Mucosa of descending colon (tissue), 3 donors: ENCODE measurements around the gene GATA6. TPM values are rescaled to one million over a fixed set of nuclear protein-coding genes. Genes with fewer than 3 reads are reported as not detected.

Source experiments
- ATAC-seq: fragments of 200-7000 bp; cut with Tn5 transposase; one replicate; pipeline ENCODE4 v1.9.1; 2020; ENCODE audit warnings: mild to moderate bottlenecking, moderate library complexity
- DNase-seq, 3 donors: peaks; one replicate each; pipeline ENCODE4 v3.0.0-alpha.2; 2020
- H3K36me3 ChIP-seq: fragments of 200-600 bp; one replicate; pipeline ENCODE4 v1.8.0; 2021; ENCODE audit warnings: low read depth, mild to moderate bottlenecking
- H3K4me1 ChIP-seq: fragments of 200-600 bp; one replicate; pipeline ENCODE4 v1.8.0; 2021; ENCODE audit warnings: low read depth, mild to moderate bottlenecking
- H3K4me3 ChIP-seq: fragments of 200-600 bp; one replicate; pipeline ENCODE4 v1.8.0; 2021; ENCODE audit warnings: mild to moderate bottlenecking
- H3K9me3 ChIP-seq: fragments of 200-600 bp; one replicate; pipeline ENCODE4 v1.8.0; 2021; ENCODE audit warnings: mild to moderate bottlenecking
- intact Hi-C, 2 donors: fragments of 100-400 bp; cut with DNase I in 1 of 2; cut with micrococcal nuclease in 1 of 2; formaldehyde crosslinking; loops; one replicate each; pipeline versions ENCODE4 v1.11.0 to v1.11.1; 2022; cut with DNase I, micrococcal nuclease
- total RNA-seq, 3 donors: library from RNA; stranded (reverse); fragmentation: NEBNext Ultra II Directional in 2 of 3; extraction: Animal tissue kit (Norgen Biotek cat#: 25700) in 2 of 3; gene quantifications; one replicate each; pipeline versions ENCODE4 v1.2.1 to v1.2.4, GENCODE V29; 2021 to 2023
- TF ChIP-seq, protein P1 (sequence below): fragments of 200-600 bp; IDR thresholded peaks from one replicate; pipeline ENCODE4 v1.8.0; 2022; ENCODE audit warnings: antibody characterized with exemption, mild to moderate bottlenecking
- donor health status: DM: no; HTN: no; CAD: no; lungs with moderate emphysema.
- donor health status: DM: no; HTN: no; CAD: no.
- donor health status: DM: no; HTN: yes; CAD: no.

The GATA6 gene
- total RNA-seq, 3 donors from 2014 or later, result 21.9 to 58.8 (median 43.3) TPM

DNA sequence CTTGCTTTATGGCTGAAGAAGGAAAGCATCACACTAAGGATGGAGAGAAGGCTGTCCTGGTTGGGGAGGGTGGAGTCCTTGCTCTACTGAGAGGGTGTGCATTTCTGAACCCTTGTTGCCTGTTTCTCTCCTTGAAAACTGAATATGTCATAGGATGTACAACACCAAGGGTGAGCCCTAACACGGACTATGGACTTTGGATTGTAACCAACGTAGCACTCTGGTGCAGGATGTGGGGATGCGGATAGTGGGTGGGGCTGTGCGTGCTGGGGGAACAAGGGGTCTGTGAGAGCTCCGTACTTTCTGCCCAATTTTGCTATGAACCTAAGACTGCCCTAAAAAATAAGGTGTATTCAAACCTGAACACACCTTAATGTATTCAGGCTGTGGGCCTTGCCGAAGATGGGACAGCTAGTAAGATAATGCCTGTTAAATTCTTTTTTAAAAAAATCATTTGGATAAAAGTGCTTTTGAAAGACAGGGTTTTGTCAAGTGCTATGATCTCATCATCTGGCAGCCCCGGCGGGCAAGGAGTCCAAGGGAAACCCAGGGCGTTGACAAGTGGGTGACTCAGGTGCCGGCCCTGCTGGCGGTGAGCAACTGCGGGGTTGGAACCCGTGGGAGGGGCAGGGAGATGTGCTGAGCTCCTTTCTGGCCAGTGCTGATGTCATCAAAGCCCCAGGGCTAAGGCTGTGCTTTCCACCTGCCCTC, 54.0 kb downstream of the GATA6 start:
- no peaks in the 10 kb centered on the region for H3K36me3 ChIP-seq
- H3K9me3 ChIP-seq, result no peaks in the 10 kb centered on the region
- H3K4me3 ChIP-seq, result no peak overlapping the region
- ATAC-seq (peak; percentile 97), DNase-seq (peak; percentile 78 to 90 (median 85))
- peaks cover 14% of the 10 kb centered on the region for H3K4me1 ChIP-seq
- intact Hi-C loops, result no loop called here
- TF ChIP-seq, protein P1, sequence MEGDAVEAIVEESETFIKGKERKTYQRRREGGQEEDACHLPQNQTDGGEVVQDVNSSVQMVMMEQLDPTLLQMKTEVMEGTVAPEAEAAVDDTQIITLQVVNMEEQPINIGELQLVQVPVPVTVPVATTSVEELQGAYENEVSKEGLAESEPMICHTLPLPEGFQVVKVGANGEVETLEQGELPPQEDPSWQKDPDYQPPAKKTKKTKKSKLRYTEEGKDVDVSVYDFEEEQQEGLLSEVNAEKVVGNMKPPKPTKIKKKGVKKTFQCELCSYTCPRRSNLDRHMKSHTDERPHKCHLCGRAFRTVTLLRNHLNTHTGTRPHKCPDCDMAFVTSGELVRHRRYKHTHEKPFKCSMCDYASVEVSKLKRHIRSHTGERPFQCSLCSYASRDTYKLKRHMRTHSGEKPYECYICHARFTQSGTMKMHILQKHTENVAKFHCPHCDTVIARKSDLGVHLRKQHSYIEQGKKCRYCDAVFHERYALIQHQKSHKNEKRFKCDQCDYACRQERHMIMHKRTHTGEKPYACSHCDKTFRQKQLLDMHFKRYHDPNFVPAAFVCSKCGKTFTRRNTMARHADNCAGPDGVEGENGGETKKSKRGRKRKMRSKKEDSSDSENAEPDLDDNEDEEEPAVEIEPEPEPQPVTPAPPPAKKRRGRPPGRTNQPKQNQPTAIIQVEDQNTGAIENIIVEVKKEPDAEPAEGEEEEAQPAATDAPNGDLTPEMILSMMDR, result no peak

DNA sequence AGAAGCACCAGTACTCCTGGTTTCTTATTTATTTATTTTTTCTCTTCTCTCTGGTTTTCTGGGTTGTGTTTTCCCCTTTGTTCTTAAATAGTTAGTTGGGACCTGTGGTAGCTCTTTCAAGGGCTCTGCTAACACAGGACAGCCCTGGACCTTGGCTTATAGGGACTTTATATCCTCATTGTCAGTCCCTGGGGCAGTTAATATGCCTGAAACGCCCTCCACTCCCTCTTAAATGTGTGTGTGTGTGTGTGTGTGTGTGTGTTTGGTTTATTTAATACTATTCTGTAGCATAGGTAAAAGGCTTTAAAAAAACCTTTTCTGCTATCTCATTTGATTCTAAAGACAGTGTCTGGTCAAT, 54.6 kb downstream of the GATA6 start:
- H3K36me3 ChIP-seq, result no peaks in the 10 kb centered on the region
- intact Hi-C loops, result no loop called here
- TF ChIP-seq, protein P1, result no peak
- DNase-seq, result peak in 1 of 3 donors; percentile 69
- H3K9me3 ChIP-seq, result no peaks in the 10 kb centered on the region
- H3K4me1 ChIP-seq, result peaks cover 14% of the 10 kb centered on the region
- no peak overlapping the region for H3K4me3 ChIP-seq
- peak; percentile 77 for ATAC-seq

DNA sequence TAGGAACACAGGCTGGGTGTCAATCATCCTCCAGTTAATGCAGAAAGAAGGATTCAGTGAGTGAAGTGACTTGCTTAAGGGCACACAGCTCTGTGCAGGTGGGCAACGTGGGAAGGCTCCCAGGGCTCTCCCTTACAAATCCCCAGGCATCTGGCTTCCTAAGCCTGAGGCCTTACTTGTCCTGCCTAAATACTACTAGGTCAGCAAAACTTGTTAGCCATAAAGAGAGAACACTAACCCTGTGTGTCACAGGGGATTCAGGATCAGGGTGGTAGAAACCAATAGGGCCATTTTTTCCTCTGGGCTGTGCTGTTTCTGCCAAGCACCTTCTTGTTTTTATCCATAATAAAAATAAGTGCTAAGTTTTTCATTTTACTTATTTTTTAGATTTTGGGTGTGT, 55.0 kb downstream of the GATA6 start:
- ATAC-seq (no peak), DNase-seq (no peak)
- Histone ChIP-seq H3K9me3 (no peaks in the 10 kb centered on the region), H3K4me3 (no peak overlapping the region), H3K36me3 (no peaks in the 10 kb centered on the region), H3K4me1 (peaks cover 14% of the 10 kb centered on the region)
- intact Hi-C loops, result no loop called here
- TF ChIP-seq, protein P1, result no peak

DNA sequence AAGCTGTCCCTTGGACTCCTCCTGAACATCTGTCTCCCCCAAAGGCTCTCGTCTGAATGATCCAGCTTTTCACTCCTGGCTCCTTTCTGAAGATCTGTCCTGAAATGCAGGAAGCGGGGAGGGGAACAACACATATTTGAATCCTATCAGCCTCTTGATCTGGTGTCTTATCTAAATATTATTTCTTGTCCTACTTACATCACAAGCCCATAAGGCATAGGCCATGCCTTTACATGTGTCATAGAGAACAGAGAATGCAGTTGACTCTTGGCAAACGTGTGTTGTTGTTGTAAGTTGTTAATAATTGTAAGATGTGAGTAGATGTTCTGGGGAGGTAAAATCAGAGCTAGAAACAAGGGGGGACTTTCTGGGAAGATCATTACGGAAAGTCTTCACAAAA, 57.4 kb downstream of the GATA6 start:
- Histone ChIP-seq H3K4me3 (no peak overlapping the region), H3K9me3 (no peaks in the 10 kb centered on the region), H3K36me3 (no peaks in the 10 kb centered on the region), H3K4me1 (peaks cover 14% of the 10 kb centered on the region)
- DNase-seq (no peak), ATAC-seq (no peak)
- intact Hi-C loops, result no loop called here
- TF ChIP-seq, protein P1, result no peak

DNA sequence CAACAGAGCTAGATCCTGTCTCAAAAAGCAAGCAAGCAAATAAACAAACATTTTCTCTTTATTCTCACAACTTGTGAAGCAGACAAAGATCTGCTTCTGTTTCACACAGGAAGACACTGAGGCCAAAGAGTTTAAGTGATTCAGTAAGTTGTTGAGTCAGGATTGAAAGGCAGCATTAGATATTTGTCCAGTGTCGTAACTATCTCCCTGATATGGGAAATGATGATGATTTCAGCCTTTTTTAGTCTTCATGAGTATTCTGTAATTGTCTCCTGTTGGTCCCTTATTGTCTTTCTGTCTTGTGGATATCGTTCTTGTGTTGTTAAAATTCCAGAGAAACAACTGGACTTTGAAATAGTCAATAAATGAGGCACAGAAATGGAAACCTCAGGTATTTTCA, 59.6 kb downstream of the GATA6 start:
- intact Hi-C loops, result no loop called here
- DNase-seq, result no peak
- no peaks in the 10 kb centered on the region for H3K36me3 ChIP-seq
- H3K4me3 ChIP-seq, result no peak overlapping the region
- H3K4me1 ChIP-seq, result peaks cover 15% of the 10 kb centered on the region
- ATAC-seq, result no peak
- TF ChIP-seq, protein P1, result no peak
- H3K9me3 ChIP-seq, result no peaks in the 10 kb centered on the region
